GM18502 (cell line): ENCODE data around the gene PPY.
"Not testable (repeated sequence)": the region's sequence is repeated elsewhere in the genome, so short reads cannot be mapped to it uniquely, and the experiment has no call there.

Source experiments
- ATAC-seq: cut with Tn5 transposase; IDR thresholded peaks from one replicate; pipeline ENCODE4 v1.9.1; 2021; ENCODE audit warnings: mild to moderate bottlenecking; ENCODE audit not compliant: unreplicated experiment, poor library complexity

The PPY gene

GRCh38 chr17:43942051-43942685 lies at the start of gene PPY:
Gene PPY, minus strand, starts transcription at chr17:43942476. Its CDS starts 822 bp downstream, at chr17:43941654.
- no peak for ATAC-seq

- ATAC-seq = no peak
These were observed 46.0 kb upstream of the PPY start for GRCh38 chr17:43988301-43988700.

GRCh38 chr17:43987131-43988021 lies 45.1 kb upstream of the PPY start:
- ATAC-seq = no peak

- no peak for ATAC-seq
These were observed 44.1 kb upstream of the PPY start for GRCh38 chr17:43986225-43986981.

- no peak for ATAC-seq
These were observed 42.2 kb upstream of the PPY start for GRCh38 chr17:43984521-43984920.

GRCh38 chr17:43983515-43984411 lies 41.5 kb upstream of the PPY start:
- no peak for ATAC-seq

GRCh38 chr17:43983196-43983514 lies 40.9 kb upstream of the PPY start:
- no peak for ATAC-seq

- ATAC-seq = no peak
These were observed 39.9 kb upstream of the PPY start for GRCh38 chr17:43982171-43982570.

- ATAC-seq = no peak
These were observed 37.4 kb upstream of the PPY start for GRCh38 chr17:43979671-43980070.

- ATAC-seq = no peak
These were observed 36.7 kb upstream of the PPY start for GRCh38 chr17:43979011-43979410.

- no peak for ATAC-seq
These were observed 35.8 kb upstream of the PPY start for GRCh38 chr17:43978078-43978477.

GRCh38 chr17:43976963-43977837 lies 34.9 kb upstream of the PPY start:
- ATAC-seq = no peak

GRCh38 chr17:43975898-43976297 lies 33.6 kb upstream of the PPY start:
- ATAC-seq = no peak

GRCh38 chr17:43974382-43975266 lies 32.3 kb upstream of the PPY start:
- no peak for ATAC-seq

GRCh38 chr17:43972444-43973212 lies 30.4 kb upstream of the PPY start:
- not testable (repeated sequence) for ATAC-seq

- ATAC-seq = not testable (repeated sequence)
These were observed 29.2 kb upstream of the PPY start for GRCh38 chr17:43971436-43971835.

GRCh38 chr17:43970366-43970765 lies 28.1 kb upstream of the PPY start:
- ATAC-seq = no peak
